HG03439 (cell line): ENCODE results near the gene SCNN1A.

ENCODE experiments used
- ATAC-seq: cut with Tn5 transposase; IDR thresholded peaks from one replicate; pipeline ENCODE4 v1.9.1; 2021; ENCODE audit warnings: mild to moderate bottlenecking, moderate library complexity; ENCODE audit not compliant: unreplicated experiment

The SCNN1A gene

GRCh38 chr12:6335451-6336078 lies 39.8 kb downstream of the SCNN1A start:
- ATAC-seq = no peak

- ATAC-seq = no peak
These were observed 40.4 kb downstream of the SCNN1A start for GRCh38 chr12:6334940-6335450.

- no peak for ATAC-seq
These were observed 41.0 kb downstream of the SCNN1A start for GRCh38 chr12:6334359-6334758.

- no peak for ATAC-seq
These were observed 41.8 kb downstream of the SCNN1A start for GRCh38 chr12:6333566-6333965.

GRCh38 chr12:6333029-6333428 lies 42.3 kb downstream of the SCNN1A start:
- no peak for ATAC-seq

GRCh38 chr12:6332459-6332858 lies 42.9 kb downstream of the SCNN1A start:
- no peak for ATAC-seq

- ATAC-seq = no peak
These were observed 44.2 kb downstream of the SCNN1A start for GRCh38 chr12:6330999-6331714.

GRCh38 chr12:6330192-6330591 lies 45.2 kb downstream of the SCNN1A start:
- no peak for ATAC-seq

- no peak for ATAC-seq
These were observed 45.7 kb downstream of the SCNN1A start for GRCh38 chr12:6329703-6330064.

GRCh38 chr12:6328945-6329702 lies 46.2 kb downstream of the SCNN1A start:
- ATAC-seq = no peak

- ATAC-seq = no peak
These were observed 47.2 kb downstream of the SCNN1A start for GRCh38 chr12:6328045-6328779.

- no peak for ATAC-seq
These were observed 47.9 kb downstream of the SCNN1A start for GRCh38 chr12:6327229-6328041.

- no peak for ATAC-seq
These were observed 48.8 kb downstream of the SCNN1A start for GRCh38 chr12:6326316-6327228.

GRCh38 chr12:6324936-6325750 lies 50.2 kb downstream of the SCNN1A start:
- no peak for ATAC-seq

GRCh38 chr12:6323995-6324711 lies 51.2 kb downstream of the SCNN1A start:
- ATAC-seq = no peak

- ATAC-seq = no peak
These were observed 51.9 kb downstream of the SCNN1A start for GRCh38 chr12:6323340-6323994.

- ATAC-seq = no peak
These were observed 52.4 kb downstream of the SCNN1A start for GRCh38 chr12:6322969-6323339.
